Brain microvascular endothelial cell (primary cell): ENCODE measurements around the gene TFDP3.

Experiments
- DNase-seq: peaks from one replicate; pipeline ENCODE4 v3.0.0-alpha.2; 2020
- H3K27ac ChIP-seq: fragments of 250-450 bp; sonication (Bioruptor Pico); 2 replicates; pipeline ENCODE4 v1.5.1; 2020; ENCODE audit warnings: mild to moderate bottlenecking, moderate library complexity
- H3K27me3 ChIP-seq: fragments of 250-450 bp; sonication (Bioruptor Pico); replicated peaks from 2 replicates; pipeline ENCODE4 v1.5.1; 2020; ENCODE audit warnings: mild to moderate bottlenecking
- H3K36me3 ChIP-seq: fragments of 250-450 bp; sonication (Bioruptor Pico); replicated peaks from 2 replicates; pipeline ENCODE4 v1.5.1; 2020; ENCODE audit warnings: mild to moderate bottlenecking
- H3K4me3 ChIP-seq: 2 replicates; pipeline ENCODE4 v1.5.1; 2011; ENCODE audit warnings: low read depth, mild to moderate bottlenecking, control low read depth, low read length, moderate library complexity
- in situ Hi-C: cut with HindIII; loops from 2 replicates; pipeline ENCODE4 v1.10.0; 2017; ENCODE audit warnings: low sequenced_read_pairs, low pct_ligation_motif_present
- TF ChIP-seq, protein P1 (sequence below): IDR thresholded peaks from 2 replicates; pipeline ENCODE4 v1.5.1; 2011; ENCODE audit warnings: low read depth, mild to moderate bottlenecking, moderate library complexity, low read length, control low read depth, inconsistent platforms; ENCODE audit errors: missing control alignments

TFDP3 gene

DNA sequence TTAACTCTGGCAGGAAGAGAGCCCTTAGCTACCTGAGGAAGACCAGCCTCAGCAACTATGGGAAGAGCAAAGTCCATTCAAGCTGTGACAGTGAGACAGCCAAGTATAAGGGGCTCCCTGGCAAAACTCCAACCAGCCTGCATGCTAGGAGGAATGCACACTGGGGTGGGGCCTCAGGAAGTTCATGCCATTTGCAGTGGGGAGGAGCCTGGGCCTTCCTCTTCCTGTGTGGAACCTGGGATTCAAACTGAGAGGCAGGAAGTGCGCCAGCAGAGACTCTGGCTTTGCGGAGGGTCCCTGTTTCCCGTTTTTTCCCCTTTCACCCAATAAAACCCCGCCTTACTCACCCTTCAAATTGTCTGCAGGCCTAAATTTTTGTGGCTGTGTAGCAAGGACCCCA lies 33.0 kb downstream of the TFDP3 start:
- no peaks in the 10 kb centered on the region for H3K27me3 ChIP-seq
- H3K36me3 ChIP-seq, result no peaks in the 10 kb centered on the region
- in situ Hi-C loops, result no loop called here
- no peak for DNase-seq
- TF ChIP-seq, protein P1, sequence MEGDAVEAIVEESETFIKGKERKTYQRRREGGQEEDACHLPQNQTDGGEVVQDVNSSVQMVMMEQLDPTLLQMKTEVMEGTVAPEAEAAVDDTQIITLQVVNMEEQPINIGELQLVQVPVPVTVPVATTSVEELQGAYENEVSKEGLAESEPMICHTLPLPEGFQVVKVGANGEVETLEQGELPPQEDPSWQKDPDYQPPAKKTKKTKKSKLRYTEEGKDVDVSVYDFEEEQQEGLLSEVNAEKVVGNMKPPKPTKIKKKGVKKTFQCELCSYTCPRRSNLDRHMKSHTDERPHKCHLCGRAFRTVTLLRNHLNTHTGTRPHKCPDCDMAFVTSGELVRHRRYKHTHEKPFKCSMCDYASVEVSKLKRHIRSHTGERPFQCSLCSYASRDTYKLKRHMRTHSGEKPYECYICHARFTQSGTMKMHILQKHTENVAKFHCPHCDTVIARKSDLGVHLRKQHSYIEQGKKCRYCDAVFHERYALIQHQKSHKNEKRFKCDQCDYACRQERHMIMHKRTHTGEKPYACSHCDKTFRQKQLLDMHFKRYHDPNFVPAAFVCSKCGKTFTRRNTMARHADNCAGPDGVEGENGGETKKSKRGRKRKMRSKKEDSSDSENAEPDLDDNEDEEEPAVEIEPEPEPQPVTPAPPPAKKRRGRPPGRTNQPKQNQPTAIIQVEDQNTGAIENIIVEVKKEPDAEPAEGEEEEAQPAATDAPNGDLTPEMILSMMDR, result no peak
- H3K27ac ChIP-seq, result no peak overlapping the region
- no peak overlapping the region for H3K4me3 ChIP-seq

DNA sequence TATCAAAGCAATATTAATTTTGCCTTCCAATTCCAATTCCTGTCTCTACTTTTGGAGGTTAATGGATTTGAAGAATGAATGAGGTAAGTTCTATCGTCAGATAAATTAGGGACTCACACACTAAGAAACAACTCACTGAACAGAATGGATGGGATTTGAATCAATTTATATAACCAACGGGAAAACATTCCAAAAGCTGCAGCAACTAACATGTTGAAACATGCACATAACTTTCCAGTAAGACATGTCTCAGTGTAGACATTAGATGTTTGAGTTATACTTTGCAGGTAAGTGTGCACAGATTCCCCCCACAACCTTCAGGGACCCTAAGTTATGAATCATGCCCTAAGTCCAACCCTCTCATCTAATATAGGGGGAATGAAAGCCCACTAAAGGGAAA lies 34.3 kb downstream of the TFDP3 start:
- Histone ChIP-seq H3K27me3 (no peaks in the 10 kb centered on the region), H3K36me3 (no peaks in the 10 kb centered on the region), H3K27ac (no peak overlapping the region), H3K4me3 (no peak overlapping the region)
- no peak for DNase-seq
- TF ChIP-seq, protein P1, result no peak
- in situ Hi-C loops, result no loop called here

DNA sequence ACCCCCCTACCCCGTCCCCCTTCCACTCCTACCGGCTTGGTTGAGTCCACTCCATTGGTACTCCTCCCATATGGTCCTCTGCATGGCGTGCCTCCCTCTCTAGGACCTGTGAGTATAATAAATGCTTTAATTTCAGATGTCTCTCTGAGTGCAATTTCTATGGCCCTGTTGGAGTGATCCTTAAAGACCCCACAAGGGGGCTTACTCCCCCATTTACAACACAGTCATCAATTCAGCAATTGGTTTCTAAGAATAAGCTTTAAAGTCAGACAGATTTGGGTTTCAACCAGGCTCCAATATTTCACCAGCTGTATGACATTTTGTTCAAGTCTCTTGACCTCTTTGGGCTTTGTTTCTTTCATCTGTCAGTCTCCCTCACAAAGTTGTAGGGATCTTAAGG lies 38.7 kb downstream of the TFDP3 start:
- Histone ChIP-seq H3K27ac (no peak overlapping the region), H3K36me3 (no peaks in the 10 kb centered on the region), H3K4me3 (no peak overlapping the region), H3K27me3 (no peaks in the 10 kb centered on the region)
- in situ Hi-C loops, result no loop called here
- TF ChIP-seq, protein P1, result no peak
- DNase-seq, result no peak

DNA sequence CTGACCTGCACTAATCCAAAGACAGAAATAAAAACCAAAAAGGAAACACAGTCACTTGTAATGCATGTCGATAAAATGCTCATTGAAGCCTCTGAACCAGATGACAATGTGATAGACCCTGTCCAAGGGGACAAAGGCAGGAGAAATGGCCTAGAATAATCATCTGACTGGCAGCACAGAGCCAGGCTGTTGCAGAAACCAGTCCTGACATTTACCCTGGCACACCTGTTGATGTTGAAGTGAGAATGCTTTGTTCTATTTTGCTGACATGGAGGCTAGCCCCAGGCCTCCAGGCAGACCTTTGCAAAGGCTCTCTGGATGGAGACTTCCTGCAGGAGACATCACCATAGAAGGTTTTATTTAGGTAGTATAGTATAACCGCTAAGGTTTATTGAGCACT lies 41.0 kb downstream of the TFDP3 start:
- Histone ChIP-seq H3K27ac (no peak overlapping the region), H3K4me3 (no peak overlapping the region), H3K27me3 (no peaks in the 10 kb centered on the region), H3K36me3 (no peaks in the 10 kb centered on the region)
- DNase-seq, result no peak
- TF ChIP-seq, protein P1, result no peak
- in situ Hi-C loops, result no loop called here

DNA sequence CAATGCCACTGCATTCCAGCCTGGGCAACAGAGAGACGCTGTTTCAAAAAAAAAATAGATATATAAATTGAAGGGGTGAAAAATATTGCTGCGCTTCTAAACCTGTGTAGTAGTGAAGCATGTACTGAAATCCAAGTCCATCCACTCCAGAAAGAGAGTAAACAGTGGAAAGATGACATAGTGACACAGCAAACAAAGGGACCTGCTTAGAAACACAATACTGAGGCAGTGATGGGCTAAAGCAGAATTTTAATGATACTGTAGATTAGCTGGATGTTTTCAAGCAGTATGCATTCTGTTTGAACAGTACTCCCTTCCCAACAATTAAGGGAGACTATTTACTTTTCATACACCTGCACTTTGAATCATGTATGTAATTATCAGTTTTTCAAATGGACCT lies 42.5 kb downstream of the TFDP3 start:
- TF ChIP-seq, protein P1, result no peak
- Histone ChIP-seq H3K36me3 (no peaks in the 10 kb centered on the region), H3K27ac (no peak overlapping the region), H3K4me3 (no peak overlapping the region), H3K27me3 (no peaks in the 10 kb centered on the region)
- in situ Hi-C loops, result no loop called here
- DNase-seq, result no peak

DNA sequence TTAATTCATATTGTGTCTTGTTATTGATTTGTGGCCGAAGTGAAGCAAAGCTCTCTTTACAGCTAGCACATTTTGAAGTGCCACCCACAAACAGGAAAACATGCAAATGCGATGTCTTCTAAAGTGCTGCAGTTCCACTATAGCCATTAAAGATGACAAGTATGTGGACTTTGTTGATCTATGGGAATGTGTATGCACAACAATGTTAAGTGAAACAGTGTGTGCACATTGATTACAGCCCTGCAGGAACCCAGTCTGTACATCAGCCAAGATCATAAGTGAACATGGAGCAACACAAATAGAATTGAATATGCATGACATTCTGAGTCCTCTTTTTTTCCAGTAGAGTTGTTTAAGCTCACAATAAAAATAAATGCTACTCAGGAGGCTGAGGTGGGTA lies 43.0 kb downstream of the TFDP3 start:
- in situ Hi-C loops, result no loop called here
- no peaks in the 10 kb centered on the region for H3K27me3 ChIP-seq
- no peaks in the 10 kb centered on the region for H3K36me3 ChIP-seq
- no peak for DNase-seq
- TF ChIP-seq, protein P1, result no peak
- H3K27ac ChIP-seq, result no peak overlapping the region
- no peak overlapping the region for H3K4me3 ChIP-seq
